Measurements from ENCODE around the gene BRIP1.

GRCh38 chr17:61660746-61661485 is 202.4 kb downstream of the BRIP1 start:
- TF ChIP-seq, protein P1, sequence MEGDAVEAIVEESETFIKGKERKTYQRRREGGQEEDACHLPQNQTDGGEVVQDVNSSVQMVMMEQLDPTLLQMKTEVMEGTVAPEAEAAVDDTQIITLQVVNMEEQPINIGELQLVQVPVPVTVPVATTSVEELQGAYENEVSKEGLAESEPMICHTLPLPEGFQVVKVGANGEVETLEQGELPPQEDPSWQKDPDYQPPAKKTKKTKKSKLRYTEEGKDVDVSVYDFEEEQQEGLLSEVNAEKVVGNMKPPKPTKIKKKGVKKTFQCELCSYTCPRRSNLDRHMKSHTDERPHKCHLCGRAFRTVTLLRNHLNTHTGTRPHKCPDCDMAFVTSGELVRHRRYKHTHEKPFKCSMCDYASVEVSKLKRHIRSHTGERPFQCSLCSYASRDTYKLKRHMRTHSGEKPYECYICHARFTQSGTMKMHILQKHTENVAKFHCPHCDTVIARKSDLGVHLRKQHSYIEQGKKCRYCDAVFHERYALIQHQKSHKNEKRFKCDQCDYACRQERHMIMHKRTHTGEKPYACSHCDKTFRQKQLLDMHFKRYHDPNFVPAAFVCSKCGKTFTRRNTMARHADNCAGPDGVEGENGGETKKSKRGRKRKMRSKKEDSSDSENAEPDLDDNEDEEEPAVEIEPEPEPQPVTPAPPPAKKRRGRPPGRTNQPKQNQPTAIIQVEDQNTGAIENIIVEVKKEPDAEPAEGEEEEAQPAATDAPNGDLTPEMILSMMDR (tag by site-specific recombination; IDR thresholded peaks at IDR 0.05) = no peak
- no peak for TF ChIP-seq ZNF274 (IDR thresholded peaks at IDR 0.05; ENCODE audit: low read length)
- no peak for TF ChIP-seq ZNF274 (tag by site-specific recombination; IDR thresholded peaks at IDR 0.05; ENCODE audit: borderline replicate concordance)
- no peak for TF ChIP-seq GLI2 (tag by site-specific recombination; IDR thresholded peaks at IDR 0.05; ENCODE audit: borderline replicate concordance, low read depth)
- TF ChIP-seq ZNF561 (tag by site-specific recombination; IDR thresholded peaks at IDR 0.05; ENCODE audit: borderline replicate concordance) = no peak
- TF ChIP-seq BCL11A (tag by site-specific recombination; IDR thresholded peaks at IDR 0.05; ENCODE audit: low read depth) = no peak
- TF ChIP-seq, protein P2, sequence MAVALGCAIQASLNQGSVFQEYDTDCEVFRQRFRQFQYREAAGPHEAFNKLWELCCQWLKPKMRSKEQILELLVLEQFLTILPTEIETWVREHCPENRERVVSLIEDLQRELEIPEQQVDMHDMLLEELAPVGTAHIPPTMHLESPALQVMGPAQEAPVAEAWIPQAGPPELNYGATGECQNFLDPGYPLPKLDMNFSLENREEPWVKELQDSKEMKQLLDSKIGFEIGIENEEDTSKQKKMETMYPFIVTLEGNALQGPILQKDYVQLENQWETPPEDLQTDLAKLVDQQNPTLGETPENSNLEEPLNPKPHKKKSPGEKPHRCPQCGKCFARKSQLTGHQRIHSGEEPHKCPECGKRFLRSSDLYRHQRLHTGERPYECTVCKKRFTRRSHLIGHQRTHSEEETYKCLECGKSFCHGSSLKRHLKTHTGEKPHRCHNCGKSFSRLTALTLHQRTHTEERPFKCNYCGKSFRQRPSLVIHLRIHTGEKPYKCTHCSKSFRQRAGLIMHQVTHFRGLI (tag by site-specific recombination; IDR thresholded peaks at IDR 0.05) = no peak
- TF ChIP-seq ZNF121 (tag by site-specific recombination; IDR thresholded peaks at IDR 0.05) = no peak
- TF ChIP-seq ZNF660 (tag by site-specific recombination; IDR thresholded peaks at IDR 0.05) = no peak
- TF ChIP-seq ZNF768 (tag by site-specific recombination; IDR thresholded peaks at IDR 0.05) = no peak
